GM12878 (cell line): ENCODE data around the gene SCNN1A. TPM values are rescaled to one million over a fixed set of nuclear protein-coding genes. Genes with fewer than 3 reads are reported as not detected.

Experiments
- ATAC-seq: fragments of 200-7000 bp; cut with Tn5 transposase; 3 replicates; pipeline ENCODE4 v1.9.1; 2020; ENCODE audit warnings: mild to moderate bottlenecking, moderate library complexity
- BruUV-seq: library from RNA; stranded (reverse); fragments of 400-500 nt; replicated peaks from 2 replicates; lab custom pipeline; 2021; lab: Mats Ljungman, UMichigan
- CTCF ChIA-PET: fragments of 300-600 bp; sonication (Branson Sonifier 250); formaldehyde crosslinking; extraction: SDS; loops from one replicate; lab custom pipeline; 2021; ENCODE audit warnings: inconsistent platforms; lab: Yijun Ruan, JAX
- POLR2A ChIA-PET: fragments of 350-600 bp; formaldehyde crosslinking; extraction: SDS; loops from one replicate; lab custom pipeline; 2021; ENCODE audit warnings: inconsistent platforms; lab: Charles Lee
- RAD21 ChIA-PET: fragments of 300-600 bp; sonication (Branson Sonifier 250); formaldehyde crosslinking; loops from one replicate; lab custom pipeline; 2023; ENCODE audit warnings: antibody characterized with exemption; ENCODE audit not compliant: unreplicated experiment; lab: Charles Lee
- SMC1A ChIA-PET: fragments of 300-600 bp; sonication (Branson Sonifier 250); formaldehyde crosslinking; loops from one replicate; lab custom pipeline; 2023; ENCODE audit not compliant: unreplicated experiment, uncharacterized antibody; lab: Charles Lee
- DNase-seq: peaks from one replicate; pipeline ENCODE4 v3.0.0-alpha.2; 2011; ENCODE audit warnings: low read depth, low spot score
- FAIRE-seq: peaks from 3 replicates; lab custom pipeline; 2011; peaks lifted over from hg19 to GRCh38; lab: Jason Lieb, UNC
- H2AFZ ChIP-seq: 2 replicates; pipeline ENCODE4 v1.6.0; 2011; ENCODE audit warnings: low read depth, low read length, control low read depth; ENCODE audit not compliant: control insufficient read depth
- H3K27ac ChIP-seq: 2 replicates; pipeline ENCODE4 v1.5.1; 2011; ENCODE audit warnings: control low read depth; ENCODE audit not compliant: control insufficient read depth, insufficient read depth
- H3K27me3 ChIP-seq, 2 experiments: replicated peaks in 1 of 2; 2 replicates each; pipeline versions ENCODE4 v1.6.0 to v1.6.1; 2011; ENCODE audit warnings: low read length in 1 of 2; ENCODE audit not compliant: control insufficient read depth in 2 of 2, insufficient read depth in 2 of 2
- H3K36me3 ChIP-seq, 2 experiments: 2 replicates each; pipeline ENCODE4 v1.5.1; 2011; ENCODE audit warnings: low read length in 1 of 2; ENCODE audit not compliant: control insufficient read depth in 2 of 2, insufficient read depth in 2 of 2
- H3K4me1 ChIP-seq: 2 replicates; pipeline ENCODE4 v1.6.1; 2011; ENCODE audit warnings: mild to moderate bottlenecking, low read length, moderate library complexity, mixed read lengths; ENCODE audit not compliant: control insufficient read depth, insufficient read depth
- H3K4me2 ChIP-seq: 2 replicates; pipeline ENCODE4 v1.6.0; 2011; ENCODE audit warnings: control low read depth; ENCODE audit not compliant: control insufficient read depth, insufficient read depth
- H3K4me3 ChIP-seq: fragments of 200-600 bp; sonication (generic); 2 replicates; pipeline ENCODE4 v1.5.1; 2016
- H3K79me2 ChIP-seq: 2 replicates; pipeline ENCODE4 v1.6.0; 2011; ENCODE audit warnings: low read length; ENCODE audit not compliant: control insufficient read depth, insufficient read depth
- H3K9ac ChIP-seq: 2 replicates; pipeline ENCODE4 v1.8.0; 2011; ENCODE audit warnings: low read length, control low read depth, mixed read lengths; ENCODE audit not compliant: control insufficient read depth, insufficient read depth
- H3K9me3 ChIP-seq: replicated peaks from 3 replicates; pipeline ENCODE4 v1.5.1; 2011; ENCODE audit warnings: mild to moderate bottlenecking, low read length; ENCODE audit not compliant: control insufficient read depth, insufficient read depth
- H4K20me1 ChIP-seq: 2 replicates; pipeline ENCODE4 v1.6.0; 2011; ENCODE audit not compliant: control insufficient read depth, insufficient read depth
- E2F4 ChIP-seq: IDR thresholded peaks from 2 replicates; pipeline ENCODE4 v1.6.1; 2012; ENCODE audit warnings: low read depth, low read length, improper control_type of control experiment
- EP300 ChIP-seq, 2 experiments: fragments of 150-350 bp in 1 of 2; IDR thresholded peaks; 2 replicates each; pipeline ENCODE4 v1.6.1; 2011 to 2012; ENCODE audit warnings: low read depth in 2 of 2, low read length in 2 of 2, borderline replicate concordance in 1 of 2, improper control_type of control experiment in 1 of 2, inconsistent platforms in 1 of 2; ENCODE audit not compliant: control insufficient read depth in 1 of 2
- IKZF2 ChIP-seq, 2 experiments: fragments of 450-650 bp; IDR thresholded peaks; 2 replicates each; pipeline ENCODE4 v1.6.1; 2017; ENCODE audit warnings: mild to moderate bottlenecking in 2 of 2, moderate library complexity in 2 of 2
- IRF4 ChIP-seq: IDR thresholded peaks from 2 replicates; pipeline ENCODE4 v1.6.1; 2011; ENCODE audit warnings: low read depth, low read length
- NR2C2 ChIP-seq: IDR thresholded peaks from 2 replicates; pipeline ENCODE4 v1.6.1; 2011; ENCODE audit warnings: borderline replicate concordance, low read depth; ENCODE audit not compliant: control insufficient read depth, insufficient read length
- NR2F1 ChIP-seq: fragments of 450-650 bp; conservative IDR thresholded peaks from 2 replicates; pipeline ENCODE4 v1.6.1; 2017; ENCODE audit warnings: mild to moderate bottlenecking
- RUNX3 ChIP-seq: IDR thresholded peaks from 2 replicates; pipeline ENCODE4 v1.6.1; 2012; ENCODE audit warnings: low read length, inconsistent platforms
- SPI1 ChIP-seq: IDR thresholded peaks from 2 replicates; pipeline ENCODE4 v1.6.1; 2011; ENCODE audit warnings: low read depth, mild to moderate bottlenecking, low read length, moderate library complexity, borderline replicate concordance; ENCODE audit not compliant: insufficient read depth
- SREBF1 ChIP-seq: IDR thresholded peaks from 2 replicates; pipeline ENCODE4 v1.6.1; 2012; ENCODE audit warnings: mild to moderate bottlenecking, low read length
- ZNF384 ChIP-seq: IDR thresholded peaks from 2 replicates; pipeline ENCODE4 v1.6.1; 2012; ENCODE audit warnings: low read depth, mild to moderate bottlenecking, low read length, improper control_type of control experiment, borderline replicate concordance
- WGBS: methylation state at CpG from one replicate; pipeline ENCODE4 v1.1.6; 2016; ENCODE audit warnings: low lambda C conversion rate; ENCODE audit not compliant: insufficient replicate concordance, insufficient coverage; ENCODE audit errors: missing lambda C conversion rate; 5-methylcytosine and 5-hydroxymethylcytosine counted together
- in situ Hi-C: fragments of 300-500 bp; cut with MboI; formaldehyde crosslinking; loops from 9 replicates; pipeline ENCODE4 v1.14.3; 2018; ENCODE audit warnings: mixed read lengths
- intact Hi-C: fragments of 100-400 bp; cut with micrococcal nuclease; formaldehyde crosslinking; loops from one replicate; pipeline ENCODE4 v1.14.2; 2022; ENCODE audit not compliant: unreplicated experiment
- polyA plus RNA-seq, 11 experiments: library from polyadenylated mRNA; depleted of rRNA in 4 of 11; unstranded in 6 of 11; stranded (reverse) in 5 of 11; fragments of >200 nt; fragmentation: Nextera tagmentation in 4 of 11; fragmentation: Illumina TruSeq in 1 of 11; extraction: Ambion mirVana in 4 of 11; extraction: Trizol in 1 of 11; gene quantifications; 1 replicate in 1 of 11; 2 replicates in 10 of 11; pipeline versions ENCODE4 v1.2.1 to v1.2.3, GENCODE V29; 2011 to 2016; ENCODE audit warnings: inconsistent platforms in 2 of 11, missing spikeins in 2 of 11, low read depth in 1 of 11
- total RNA-seq, 4 experiments: library from RNA; depleted of rRNA in 3 of 4; stranded (reverse); fragments of >200 nt in 3 of 4; fragmentation: Illumina TruSeq in 1 of 4; extraction: Trizol in 1 of 4; gene quantifications; 2 replicates each; pipeline versions ENCODE4 v1.2.1 to v1.2.3, GENCODE V29; 2013 to 2021

Gene SCNN1A
- total and polyA plus RNA-seq, 10 of the 15 experiments (the other 5 are each of a cell fraction or from before 2014, with no cell fraction given) = 0.14 to 0.69 TPM; not detected in 8

GRCh38 chr12:6418796-6419195 lies 43.4 kb upstream of the SCNN1A start (continued):
- TF ChIP-seq ZNF384 (no peak), SREBF1 (no peak), E2F4 (no peak), NR2C2 (no peak), NR2F1 (no peak)

DNA sequence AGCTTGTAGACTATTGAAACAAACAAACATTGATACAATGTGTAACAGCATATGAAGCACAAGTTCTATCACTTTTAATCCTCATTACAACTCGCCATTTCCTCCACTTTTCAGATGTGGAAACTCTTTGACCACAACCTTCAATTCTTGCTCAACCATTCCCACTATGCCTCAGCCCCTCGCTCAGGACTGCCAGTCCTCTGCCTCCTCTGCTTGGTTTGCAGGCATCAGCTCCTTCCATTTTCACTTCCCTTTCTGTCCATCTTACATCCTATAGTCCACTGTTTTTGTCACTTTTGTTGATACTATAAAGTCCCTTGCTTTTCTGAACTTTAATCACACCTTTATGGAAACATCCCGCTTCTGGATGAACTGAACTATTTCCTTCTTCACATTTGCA lies 41.2 kb upstream of the SCNN1A start:
- Histone ChIP-seq H2AFZ (no peak overlapping the region), H3K4me2 (no peak overlapping the region), H4K20me1 (no peaks in the 10 kb centered on the region), H3K79me2 (no peaks in the 10 kb centered on the region), H3K4me1 (no peaks in the 10 kb centered on the region), H3K9me3 (no peaks in the 10 kb centered on the region), H3K36me3 (no peaks in the 10 kb centered on the region), H3K27me3 (no peaks in the 10 kb centered on the region), H3K9ac (no peak overlapping the region), H3K27ac (no peak overlapping the region), H3K4me3 (no peak overlapping the region)
- no TSS peak for BruUV-seq
- 17% methylated on average over 3 of the region's 3 CpGs for WGBS
- FAIRE-seq (no peak), DNase-seq (no peak), ATAC-seq (peak; percentile 61; the same call in 2 of the 3 replicates)
- ChIA-PET CTCF (interaction anchor here (0.7 to 1.4 kb wide), 3 partner anchors 75 to 147 kb away, joined by 3 to 4 read pairs (median 3); partner anchors contain the start of gene TNFRSF1A), RAD21 (interaction anchor here (1.3 kb wide), 1 partner anchor 48 kb away, joined by 3 read pairs; no protein-coding TSS in a partner anchor), POLR2A (no interaction called here), SMC1A (interaction anchor here (0.6 kb wide), 1 partner anchor 81 kb away, joined by 3 read pairs; no protein-coding TSS in a partner anchor)
- TF ChIP-seq RUNX3 (peak; percentile 64), IKZF2 (IDR thresholded peaks at IDR 0.05) (peak in 1 of 2 experiments; percentile 11; a peak in 1 of 4 replicates), EP300 (IDR thresholded peaks at IDR 0.05; ENCODE audit: borderline replicate concordance in 1 of 2, control insufficient read depth in 1 of 2, low read depth in 2 of 2, low read length in 2 of 2) (no peak), SPI1 (peak; percentile 74; the same call in 1 of the 2 replicates), IRF4 (0 out of 2 replicates have a peak, but pooled peaks have one; percentile 6)
- intact Hi-C loops = no loop called here
- in situ Hi-C loops = no loop called here
